Measurements from ENCODE around the gene STARD7.

Gene STARD7

GRCh38 chr2:96145848-96146152 lies 62.8 kb downstream of the STARD7 start:
- no peak for TF ChIP-seq CTCF (IDR thresholded peaks at IDR 0.05)

- TF ChIP-seq CTCF (IDR thresholded peaks at IDR 0.05) = no peak
Measured at GRCh38 chr2:96145036-96145847, 63.4 kb downstream of the STARD7 start, which contains the start of gene DUSP2. DUSP2 (minus strand) TSS chr2:96145440; CDS start chr2:96145354, 86 bp downstream.

GRCh38 chr2:96144481-96145035 lies 64.1 kb downstream of the STARD7 start:
- TF ChIP-seq CTCF (IDR thresholded peaks at IDR 0.05) = no peak

- TF ChIP-seq CTCF (IDR thresholded peaks at IDR 0.05) = peak; percentile 42; the same call in 1 of the 2 replicates
Measured at GRCh38 chr2:96143848-96144480, 64.7 kb downstream of the STARD7 start.

- no peak for TF ChIP-seq CTCF (IDR thresholded peaks at IDR 0.05)
Measured at GRCh38 chr2:96143231-96143847, 65.3 kb downstream of the STARD7 start.

GRCh38 chr2:96142217-96143113 lies 66.2 kb downstream of the STARD7 start:
- no peak for TF ChIP-seq CTCF (IDR thresholded peaks at IDR 0.05)

All from LNCAP (cell line).